BJ (cell line): Measurements from ENCODE around the gene SYT15. TPM values are rescaled to one million over a fixed set of nuclear protein-coding genes. Genes with fewer than 3 reads are reported as not detected.
A peak's percentile ranks its signal among the peaks of the same experiment; 100 is the strongest.
"Not testable (repeated sequence)": the region's sequence is repeated elsewhere in the genome, so short reads cannot be mapped to it uniquely, and the experiment has no call there.

ENCODE experiments used
- CTCF ChIA-PET: fragments of 350-600 bp; formaldehyde crosslinking; extraction: SDS; loops from one replicate; lab custom pipeline; 2021; ENCODE audit warnings: antibody characterized with exemption, inconsistent platforms; lab: Yijun Ruan, JAX
- POLR2A ChIA-PET: fragments of 300-600 bp; sonication (Branson Sonifier 250); formaldehyde crosslinking; extraction: SDS; loops from one replicate; lab custom pipeline; 2021; ENCODE audit warnings: antibody characterized with exemption; lab: Charles Lee
- DNase-seq: peaks from one replicate; pipeline ENCODE4 v3.0.0-alpha.2; 2011; ENCODE audit warnings: low read depth
- H3K27me3 ChIP-seq: 2 replicates; pipeline ENCODE4 v1.6.0; 2011; ENCODE audit warnings: low read length; ENCODE audit not compliant: control insufficient read depth, insufficient read depth
- H3K36me3 ChIP-seq: 2 replicates; pipeline ENCODE4 v1.5.1; 2011; ENCODE audit warnings: low read length; ENCODE audit not compliant: control insufficient read depth, insufficient read depth
- H3K4me3 ChIP-seq: 2 replicates; pipeline ENCODE4 v1.5.1; 2011; ENCODE audit warnings: low read depth, mild to moderate bottlenecking, control low read depth, low read length
- polyA plus RNA-seq: library from polyadenylated mRNA; depleted of rRNA; stranded (reverse); fragments of >200 nt; gene quantifications from 2 replicates; pipeline ENCODE4 v1.2.3, GENCODE V29; 2011

SYT15 gene
- polyA plus RNA-seq, 1 experiment: 2.3 TPM

GRCh38 chr10:46582568-46582967, 3.6 kb downstream of the SYT15 start:
- H3K4me3 ChIP-seq, DNase-seq, H3K36me3 ChIP-seq, POLR2A ChIA-PET, CTCF ChIA-PET, H3K27me3 ChIP-seq: not testable (repeated sequence)

DNA sequence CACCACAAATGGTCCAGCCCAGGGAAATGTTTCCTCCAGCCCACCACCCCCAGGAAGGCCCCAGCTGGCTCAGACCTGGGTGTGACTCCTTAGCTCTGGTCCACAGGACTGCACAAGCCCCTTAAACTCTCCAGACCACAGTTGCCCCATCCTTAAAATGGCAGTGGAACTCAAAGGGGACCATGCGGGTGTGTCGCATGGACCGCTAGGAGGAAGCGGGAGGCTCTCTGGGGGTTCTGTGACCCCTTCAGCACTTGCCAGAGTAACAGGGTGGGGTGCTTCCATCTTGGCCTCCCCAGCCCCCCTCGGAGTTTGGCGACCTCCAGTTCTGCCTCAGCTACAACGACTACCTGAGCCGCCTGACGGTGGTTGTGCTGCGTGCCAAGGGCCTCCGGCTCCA, 5.3 kb downstream of the SYT15 start:
- CTCF ChIA-PET, POLR2A ChIA-PET: not testable (repeated sequence)

DNA sequence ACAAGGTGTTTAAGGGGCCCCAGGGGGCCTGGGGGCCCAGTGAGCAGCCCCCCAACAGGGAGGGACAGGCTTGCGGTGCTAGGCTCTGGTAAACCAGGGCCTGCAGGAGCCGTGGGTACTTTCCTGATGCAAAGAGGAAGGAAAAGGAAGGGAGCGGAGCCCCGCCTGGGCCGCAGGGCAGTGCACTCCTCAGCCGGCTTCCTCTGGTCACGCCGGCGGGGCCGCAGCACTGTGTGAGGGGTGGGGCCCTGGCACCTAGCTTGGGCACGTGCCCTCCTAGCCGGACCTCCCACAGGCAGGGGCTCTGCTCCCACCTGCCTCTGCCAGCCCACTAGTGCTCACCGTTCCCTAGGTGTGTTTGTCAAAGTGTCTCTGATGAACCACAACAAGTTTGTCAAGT, 6.3 kb downstream of the SYT15 start:
- H3K4me3 ChIP-seq, DNase-seq, H3K27me3 ChIP-seq, H3K36me3 ChIP-seq, CTCF ChIA-PET, POLR2A ChIA-PET: not testable (repeated sequence)

More for the DNA sequence above, 5.3 kb downstream of the SYT15 start:
- DNase-seq, H3K36me3 ChIP-seq, H3K4me3 ChIP-seq, H3K27me3 ChIP-seq: not testable (repeated sequence)

DNA sequence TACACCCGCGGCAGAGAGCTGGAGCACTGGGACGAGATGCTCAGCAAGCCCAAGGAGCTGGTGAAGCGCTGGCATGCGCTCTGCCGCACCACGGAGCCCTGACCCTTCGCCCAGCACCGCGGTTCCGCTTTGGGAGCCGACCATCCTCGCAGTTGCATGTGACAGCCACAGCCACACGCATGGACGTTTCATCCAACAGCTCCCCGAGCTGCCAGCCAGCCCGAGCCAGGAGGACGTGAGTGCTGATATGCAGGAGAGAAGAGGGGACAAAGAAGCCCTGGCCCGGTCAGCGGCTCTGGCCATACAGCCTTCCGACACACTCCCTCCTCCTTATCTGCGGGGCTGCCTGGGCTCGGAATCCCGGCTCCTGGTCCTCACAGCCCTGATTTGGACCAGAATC, 8.6 kb downstream of the SYT15 start:
- CTCF ChIA-PET, H3K36me3 ChIP-seq, H3K27me3 ChIP-seq, POLR2A ChIA-PET, H3K4me3 ChIP-seq, DNase-seq: not testable (repeated sequence)

- DNase-seq, H3K27me3 ChIP-seq, POLR2A ChIA-PET, H3K4me3 ChIP-seq, CTCF ChIA-PET, H3K36me3 ChIP-seq: not testable (repeated sequence)
Measured at GRCh38 chr10:46588221-46588620, 9.3 kb downstream of the SYT15 start.

GRCh38 chr10:46589589-46589988, 10.7 kb downstream of the SYT15 start:
- POLR2A ChIA-PET, DNase-seq, H3K36me3 ChIP-seq, H3K4me3 ChIP-seq, CTCF ChIA-PET, H3K27me3 ChIP-seq: not testable (repeated sequence)

- DNase-seq, CTCF ChIA-PET, H3K36me3 ChIP-seq, H3K4me3 ChIP-seq, H3K27me3 ChIP-seq, POLR2A ChIA-PET: not testable (repeated sequence)
Measured at GRCh38 chr10:46591053-46591452, 12.1 kb downstream of the SYT15 start.

- CTCF ChIA-PET, H3K36me3 ChIP-seq, POLR2A ChIA-PET, DNase-seq, H3K4me3 ChIP-seq, H3K27me3 ChIP-seq: not testable (repeated sequence)
Measured at GRCh38 chr10:46593307-46593706, 14.4 kb downstream of the SYT15 start.

- DNase-seq, H3K36me3 ChIP-seq, POLR2A ChIA-PET, H3K27me3 ChIP-seq, H3K4me3 ChIP-seq, CTCF ChIA-PET: not testable (repeated sequence)
Measured at GRCh38 chr10:46594453-46595063, 15.6 kb downstream of the SYT15 start.

DNA sequence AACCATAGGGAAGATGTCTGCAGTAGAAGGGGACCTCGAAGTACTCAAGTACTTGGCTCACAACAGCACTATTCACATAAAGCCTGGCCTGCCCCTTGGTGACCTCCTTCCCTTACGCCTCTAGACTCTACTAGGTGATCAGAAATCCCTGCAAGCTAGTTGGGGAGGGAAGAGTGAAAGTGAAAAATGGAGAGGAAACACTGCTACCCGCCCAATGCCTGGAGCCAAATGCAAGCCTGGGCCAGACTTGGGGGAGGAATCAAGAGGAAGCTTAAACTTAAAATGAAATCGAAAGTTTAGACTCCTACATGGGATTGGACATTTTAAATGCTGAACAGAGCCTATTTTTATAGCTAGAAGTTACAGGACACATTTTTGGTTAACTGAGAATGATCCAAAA, 17.6 kb downstream of the SYT15 start:
- H3K36me3 ChIP-seq, POLR2A ChIA-PET, H3K4me3 ChIP-seq, H3K27me3 ChIP-seq, CTCF ChIA-PET, DNase-seq: not testable (repeated sequence)

DNA sequence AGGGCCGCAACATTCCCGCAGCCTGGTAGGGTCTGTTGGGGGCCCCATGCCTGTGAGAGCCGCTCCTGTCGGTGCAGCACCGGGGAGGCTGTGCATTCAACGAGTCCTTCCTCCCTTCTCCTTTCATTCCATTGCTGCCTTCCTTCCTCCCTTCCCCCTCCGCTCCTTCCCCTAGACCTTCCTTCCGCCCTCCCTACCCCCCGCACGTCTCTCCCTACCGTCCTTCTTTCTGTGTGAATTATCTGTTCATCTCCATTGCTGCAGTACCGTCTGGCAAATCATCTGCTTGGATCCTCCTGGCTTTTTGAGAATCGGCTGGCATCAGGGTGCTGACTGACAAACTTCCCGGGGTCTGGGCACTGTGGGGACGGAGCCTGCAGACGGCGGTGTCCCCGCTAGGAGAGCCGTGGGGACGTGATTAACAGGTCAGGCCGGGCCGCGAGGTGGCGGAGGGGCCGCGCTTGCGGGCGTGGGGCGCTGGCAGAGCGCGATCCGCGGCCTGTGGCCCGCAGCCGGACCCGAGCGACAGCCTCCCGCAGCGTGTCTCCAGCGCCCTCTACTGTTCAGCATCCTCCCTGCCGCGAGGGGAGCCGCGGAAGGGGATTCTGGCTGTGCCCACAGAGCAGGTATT, 18.8 kb downstream of the SYT15 start:
- DNase-seq, CTCF ChIA-PET, POLR2A ChIA-PET, H3K27me3 ChIP-seq, H3K36me3 ChIP-seq: not testable (repeated sequence)
- H3K4me3 ChIP-seq: peak overlapping the region; percentile 40

GRCh38 chr10:46600516-46600915, 21.6 kb downstream of the SYT15 start:
- H3K36me3 ChIP-seq, POLR2A ChIA-PET, H3K27me3 ChIP-seq, H3K4me3 ChIP-seq, CTCF ChIA-PET, DNase-seq: not testable (repeated sequence)

- POLR2A ChIA-PET, H3K4me3 ChIP-seq, DNase-seq, CTCF ChIA-PET, H3K36me3 ChIP-seq, H3K27me3 ChIP-seq: not testable (repeated sequence)
Measured at GRCh38 chr10:46615540-46615939, 36.6 kb downstream of the SYT15 start.
